RKO (cell line): ENCODE results near the gene TP63.

Source experiments
- DNase-seq: peaks from one replicate; pipeline ENCODE4 v3.0.0-alpha.2; 2016; ENCODE audit warnings: low spot score

TP63 gene

DNA sequence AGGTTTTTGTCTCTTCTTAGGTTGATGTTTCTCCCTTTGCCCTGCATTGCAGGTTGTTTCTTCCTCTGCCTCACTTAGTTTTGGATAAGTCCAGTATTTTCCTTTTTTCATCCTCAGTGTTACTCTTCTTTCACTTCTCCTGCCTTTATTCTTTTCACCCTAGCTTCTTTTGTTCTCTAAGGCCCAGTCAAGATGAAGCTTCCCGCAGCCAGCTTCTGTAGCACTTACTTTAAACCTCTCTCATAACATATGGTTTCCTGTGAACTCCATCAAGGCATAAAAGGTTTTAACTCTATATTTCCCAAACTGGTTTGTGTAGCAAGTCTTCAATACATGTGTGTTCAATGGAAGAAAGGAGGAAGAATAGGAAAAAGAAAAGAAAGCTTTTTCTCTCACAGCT is 54.1 kb downstream of the TP63 start:
- no peak for DNase-seq

DNA sequence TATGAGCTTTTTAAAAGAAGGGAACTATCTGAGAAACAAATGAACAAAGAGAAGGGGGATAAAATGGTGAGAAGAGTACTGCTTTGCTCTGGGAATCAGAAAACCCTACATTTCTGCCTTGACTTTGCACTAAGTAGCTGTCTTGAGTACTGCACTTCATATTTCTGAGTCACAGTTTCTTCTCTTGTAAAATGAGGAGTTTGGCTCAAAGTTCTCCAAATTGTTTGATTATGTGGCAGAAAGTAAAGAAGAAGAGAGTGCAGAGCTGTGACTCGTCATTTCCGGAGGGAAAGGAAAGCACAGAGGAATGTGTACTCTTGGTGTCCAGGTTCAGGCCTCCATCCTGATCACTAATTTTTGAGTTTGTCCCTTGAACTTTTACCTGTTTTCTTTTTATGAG is 54.7 kb downstream of the TP63 start:
- DNase-seq, result no peak

DNA sequence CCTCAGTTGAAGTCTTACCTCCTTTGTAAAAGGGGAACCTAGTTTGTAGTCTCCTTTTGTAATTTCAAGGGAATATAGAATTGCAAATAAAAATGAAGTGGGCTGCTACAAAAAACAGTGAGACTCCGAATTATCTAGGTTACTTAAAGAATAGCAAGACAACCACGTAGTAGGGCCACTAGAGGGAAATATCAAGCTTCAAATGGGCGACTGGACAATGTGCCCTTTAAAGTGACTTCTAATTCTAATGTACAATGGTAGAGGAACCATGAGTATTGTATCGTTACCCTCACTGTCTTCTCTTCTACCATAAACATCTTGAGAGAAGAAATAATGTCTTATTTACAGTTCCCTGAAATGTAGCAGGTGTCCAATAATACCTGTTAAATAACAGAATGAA is 56.3 kb downstream of the TP63 start:
- no peak for DNase-seq

DNA sequence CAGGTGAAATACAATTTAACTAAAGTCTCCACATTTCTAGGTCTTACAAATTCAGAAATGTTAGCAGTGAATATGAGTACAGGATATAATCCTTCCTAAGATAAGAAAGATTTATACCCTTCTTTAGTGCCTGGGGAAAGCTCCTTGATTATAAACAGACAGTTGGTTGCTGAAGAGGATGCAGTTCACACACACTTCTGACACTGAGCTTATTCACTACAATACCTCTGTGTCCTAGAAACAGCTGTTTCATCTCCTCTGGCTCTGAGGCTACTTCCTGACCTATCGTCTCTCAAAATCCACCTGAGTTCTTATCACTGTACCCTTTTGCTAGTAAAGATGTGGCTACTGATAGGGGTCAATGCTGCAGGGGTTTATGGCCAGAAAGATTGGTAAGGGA is 57.1 kb downstream of the TP63 start:
- DNase-seq, result no peak

DNA sequence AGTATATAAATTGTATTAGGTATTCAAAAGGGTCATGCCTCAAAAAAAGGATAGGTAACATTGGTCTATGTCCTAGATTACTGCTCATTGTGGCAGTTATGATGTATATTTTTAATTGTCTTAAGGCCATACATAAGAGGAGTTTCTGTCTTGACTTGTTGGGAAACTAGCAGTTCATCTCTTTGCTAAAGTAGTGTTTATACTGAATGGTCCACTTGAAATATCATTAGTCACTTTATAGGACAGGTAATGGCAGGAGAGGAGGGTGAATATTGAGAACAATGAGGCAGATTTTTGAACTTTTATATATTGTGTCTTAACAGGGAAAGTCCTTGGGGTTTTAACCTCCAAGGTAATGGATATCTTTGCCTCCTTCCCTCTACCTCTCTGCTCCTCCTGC is 58.4 kb downstream of the TP63 start:
- no peak for DNase-seq

DNA sequence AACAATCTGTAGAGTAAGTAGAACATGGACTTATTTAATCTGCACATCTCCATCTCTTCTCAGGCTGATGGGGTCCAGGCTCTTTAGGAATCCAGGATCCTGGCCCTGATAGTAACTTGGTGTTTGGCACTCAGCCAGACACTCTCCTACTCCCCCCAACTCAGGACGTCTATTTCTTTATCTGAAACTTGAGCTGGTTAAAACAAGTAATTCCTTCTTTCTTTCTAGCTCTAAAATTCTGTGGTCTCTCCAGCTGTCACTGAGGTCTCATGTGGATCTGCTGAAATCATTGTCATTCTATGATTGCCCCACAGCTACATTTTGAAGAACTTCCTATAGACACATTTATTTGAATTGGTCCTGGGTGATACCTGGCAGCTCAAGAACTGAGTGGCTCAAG is 59.0 kb downstream of the TP63 start:
- DNase-seq, result no peak

- DNase-seq, result no peak
These were observed 59.5 kb downstream of the TP63 start for GRCh38 chr3:189690672-189691071.

DNA sequence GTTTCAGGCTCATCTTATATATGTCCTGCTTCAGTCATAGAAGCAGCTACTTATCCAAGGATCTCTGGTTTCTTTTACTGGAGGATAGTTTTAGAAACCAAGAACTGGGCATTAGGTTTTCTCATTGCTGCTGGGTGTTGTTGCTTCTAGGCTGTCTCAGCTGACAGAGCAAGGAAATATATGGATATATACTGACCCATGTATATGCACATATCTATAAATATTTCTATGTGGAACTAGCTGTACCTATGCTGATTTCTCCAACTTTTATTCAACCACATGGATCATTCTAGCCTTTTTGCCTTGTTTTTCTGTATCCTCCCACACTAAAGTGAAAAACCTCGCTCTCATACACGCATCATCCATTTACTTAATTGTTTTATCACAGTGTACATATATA is 64.2 kb downstream of the TP63 start:
- no peak for DNase-seq

DNA sequence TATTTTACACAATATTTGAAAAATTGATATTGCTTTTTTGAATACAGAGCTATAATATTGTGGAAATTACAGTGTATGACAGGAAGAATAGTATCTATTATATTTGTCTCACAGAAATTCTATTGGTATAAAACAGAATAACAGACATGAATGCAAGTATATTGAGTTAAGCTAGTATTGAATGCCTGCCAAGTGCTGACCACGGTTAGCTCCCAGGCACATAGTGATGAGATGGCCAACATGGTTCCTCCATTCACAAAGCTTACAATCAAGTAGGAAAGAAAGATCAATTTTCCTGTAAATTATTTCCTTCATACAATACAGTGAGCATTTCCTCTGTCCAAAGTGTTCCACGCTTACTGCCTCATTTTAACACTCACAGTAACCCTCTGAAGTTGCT is 67.6 kb downstream of the TP63 start:
- no peak for DNase-seq

GRCh38 chr3:189699885-189700284 is 68.7 kb downstream of the TP63 start:
- DNase-seq, result no peak

DNA sequence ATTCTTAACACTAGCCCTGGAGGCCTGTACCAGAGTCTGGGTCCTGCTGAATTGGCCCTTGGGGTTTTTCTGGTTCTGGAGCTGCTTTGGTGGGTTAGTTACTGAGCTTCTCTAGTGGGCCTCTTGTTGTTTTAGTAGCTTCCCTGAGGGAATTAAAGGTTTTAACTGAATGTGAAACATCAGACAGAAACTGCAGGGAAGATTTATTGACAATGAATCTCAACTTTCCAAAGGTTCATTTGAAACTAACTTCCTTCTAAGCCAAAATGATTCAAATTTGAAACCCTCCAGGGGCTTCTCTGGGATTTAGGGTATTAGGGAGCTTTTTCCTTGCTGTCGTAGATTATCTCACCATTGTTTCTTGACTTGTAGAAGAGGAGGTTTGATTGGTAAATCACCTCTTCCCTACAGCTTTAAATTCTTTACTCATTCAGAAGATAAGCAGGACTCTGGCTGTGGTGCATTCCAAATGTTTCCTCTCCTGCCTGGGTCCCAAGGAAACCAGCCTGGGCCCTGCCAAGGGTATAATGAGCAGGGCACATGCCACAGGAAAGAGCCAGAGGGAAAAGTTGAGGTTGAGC is 71.0 kb downstream of the TP63 start:
- no peak for DNase-seq

GRCh38 chr3:189703865-189704264 is 72.7 kb downstream of the TP63 start:
- DNase-seq, result no peak

DNA sequence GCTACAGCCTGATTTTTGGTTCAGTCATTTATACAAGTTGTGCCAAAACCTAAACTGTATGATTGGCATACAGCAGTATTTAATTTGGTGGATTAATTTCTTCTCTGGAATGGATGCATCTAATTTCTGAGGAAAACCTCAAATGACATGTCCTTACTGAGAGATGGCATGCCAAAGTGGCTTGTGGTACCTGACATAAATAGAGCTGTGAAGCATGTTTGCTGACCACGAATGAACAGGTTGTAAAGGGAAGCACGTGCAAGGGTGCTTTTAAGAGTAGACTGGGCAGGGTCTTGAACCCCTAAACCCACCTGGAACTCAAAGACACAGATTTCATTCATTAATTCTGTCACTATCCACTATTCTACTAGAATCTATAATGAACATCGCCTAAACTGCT is 77.2 kb downstream of the TP63 start:
- DNase-seq, result no peak

GRCh38 chr3:189710620-189711402 is 79.6 kb downstream of the TP63 start:
- peak; percentile 39 for DNase-seq

- no peak for DNase-seq
These were observed 81.8 kb downstream of the TP63 start for GRCh38 chr3:189712906-189713483.

DNA sequence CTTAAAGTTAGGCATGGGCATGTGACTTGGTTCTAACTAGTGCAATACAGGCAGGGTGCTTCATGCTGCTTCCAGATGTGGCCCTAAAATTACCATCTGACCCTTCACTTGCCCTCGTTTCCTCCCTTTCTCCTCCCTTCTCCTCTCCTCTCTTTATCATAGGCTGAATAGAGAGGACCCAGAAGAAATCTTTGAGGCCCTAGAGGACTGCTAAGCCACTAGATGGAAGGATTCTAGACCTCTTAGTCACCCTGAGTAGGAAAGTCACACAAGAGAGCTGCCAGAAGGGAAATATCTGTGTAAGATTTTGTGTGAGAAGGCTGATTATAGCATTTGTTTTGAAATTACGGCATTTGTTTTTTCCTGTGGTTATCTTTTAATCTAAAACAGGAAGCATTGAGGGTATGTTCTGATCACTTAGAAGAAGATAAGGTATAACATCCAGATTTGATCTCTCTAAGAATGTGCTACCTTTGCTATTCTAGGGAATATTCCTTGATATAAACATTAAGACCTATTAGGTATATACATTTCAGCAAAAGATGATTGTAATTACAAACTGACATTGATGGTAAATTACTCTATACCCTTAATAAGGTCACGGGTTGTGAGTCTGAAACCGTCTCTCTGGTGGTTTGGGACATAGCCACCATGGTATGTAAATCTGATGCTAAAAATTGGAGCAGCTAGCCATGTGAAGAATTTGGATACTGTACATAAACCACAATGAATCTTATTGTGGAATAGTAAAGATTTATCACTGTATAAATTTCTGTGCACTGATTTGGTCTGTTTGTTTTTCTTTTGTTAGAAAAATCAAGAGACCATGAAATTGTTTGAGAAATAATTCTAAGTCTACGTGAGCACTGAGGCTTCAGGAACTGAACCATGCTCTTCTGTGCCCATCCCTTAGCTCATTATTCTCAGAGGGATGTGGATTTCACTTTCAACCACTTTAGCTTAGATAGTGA is 84.1 kb downstream of the TP63 start:
- DNase-seq, result no peak

- DNase-seq, result no peak
These were observed 87.0 kb downstream of the TP63 start for GRCh38 chr3:189718215-189718614.

DNA sequence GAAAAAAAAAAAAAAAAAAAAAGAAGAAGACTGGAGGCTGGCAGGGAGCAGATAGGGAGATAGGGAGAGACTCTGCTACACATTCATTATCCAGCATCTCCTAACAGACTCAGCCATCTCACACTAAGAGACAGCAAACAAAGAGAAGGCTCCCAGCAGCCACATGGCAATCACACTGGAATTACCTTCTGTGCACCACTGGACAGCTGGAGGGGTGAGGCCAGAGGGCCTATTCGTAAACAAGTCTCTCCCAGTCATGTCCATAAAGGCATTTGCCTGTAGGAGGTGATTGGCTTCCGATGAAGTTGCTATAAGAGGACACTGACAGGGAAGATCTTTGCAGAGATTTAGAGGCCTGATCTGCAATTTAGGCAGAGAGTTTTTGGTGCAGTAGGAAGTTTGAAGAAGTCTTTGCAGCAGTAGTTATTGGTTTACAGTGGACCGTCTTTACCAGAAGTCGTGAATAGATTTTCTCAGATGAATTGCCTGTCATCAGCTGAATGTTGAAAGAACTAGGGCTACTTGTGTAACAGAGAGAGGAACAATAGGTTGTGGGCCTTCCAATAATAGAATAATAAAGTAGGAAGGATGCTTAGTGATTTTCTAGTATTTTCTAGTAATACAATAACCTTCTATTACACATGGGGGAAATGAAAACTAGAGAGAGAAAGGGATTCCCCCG is 89.7 kb downstream of the TP63 start:
- no peak for DNase-seq

GRCh38 chr3:189721873-189722665 is 90.9 kb downstream of the TP63 start:
- no peak for DNase-seq

- DNase-seq, result no peak
These were observed 93.2 kb downstream of the TP63 start for GRCh38 chr3:189724356-189724755.

- DNase-seq, result peak; percentile 34
These were observed 95.1 kb downstream of the TP63 start for GRCh38 chr3:189726277-189726676.
